ENCODE measurements around the gene TRAPPC2L.
"Not testable (repeated sequence)": the region's sequence is repeated elsewhere in the genome, so short reads cannot be mapped to it uniquely, and the experiment has no call there.

The TRAPPC2L gene

GRCh38 chr16:88878356-88878755, 21.4 kb downstream of the TRAPPC2L start:
- DNase-seq (ENCODE audit: low spot score), result no peak

GRCh38 chr16:88878967-88879787, 22.2 kb downstream of the TRAPPC2L start:
- DNase-seq (ENCODE audit: low spot score), result no peak

GRCh38 chr16:88879788-88880055, 22.8 kb downstream of the TRAPPC2L start:
- DNase-seq (ENCODE audit: low spot score), result no peak

GRCh38 chr16:88880226-88881006, 23.5 kb downstream of the TRAPPC2L start:
- DNase-seq (ENCODE audit: low spot score), result no peak

GRCh38 chr16:88881007-88881615, 24.2 kb downstream of the TRAPPC2L start:
- DNase-seq (ENCODE audit: low spot score), result no peak

- DNase-seq (ENCODE audit: low spot score), result no peak
These were observed 24.9 kb downstream of the TRAPPC2L start for GRCh38 chr16:88881675-88882357.

GRCh38 chr16:88882358-88883030, 25.6 kb downstream of the TRAPPC2L start:
- DNase-seq (ENCODE audit: low spot score), result peak; percentile 2

- no peak for DNase-seq (ENCODE audit: low spot score)
These were observed 26.4 kb downstream of the TRAPPC2L start for GRCh38 chr16:88883117-88883895.

- DNase-seq (ENCODE audit: low spot score), result no peak
These were observed 27.0 kb downstream of the TRAPPC2L start for GRCh38 chr16:88883946-88884345.

GRCh38 chr16:88884569-88885271, 27.8 kb downstream of the TRAPPC2L start:
- DNase-seq (ENCODE audit: low spot score), result no peak

- no peak for DNase-seq (ENCODE audit: low spot score)
These were observed 28.9 kb downstream of the TRAPPC2L start for GRCh38 chr16:88885693-88886280.

GRCh38 chr16:88886420-88886844, 29.5 kb downstream of the TRAPPC2L start:
- DNase-seq (ENCODE audit: low spot score), result no peak

- no peak for DNase-seq (ENCODE audit: low spot score)
These were observed 30.1 kb downstream of the TRAPPC2L start for GRCh38 chr16:88886845-88887521.

- DNase-seq (ENCODE audit: low spot score), result no peak
These were observed 31.1 kb downstream of the TRAPPC2L start for GRCh38 chr16:88888057-88888456.

- DNase-seq (ENCODE audit: low spot score), result no peak
These were observed 31.8 kb downstream of the TRAPPC2L start for GRCh38 chr16:88888461-88889387.

- not testable (repeated sequence) for DNase-seq (ENCODE audit: low spot score)
These were observed 32.9 kb downstream of the TRAPPC2L start for GRCh38 chr16:88889702-88890352.

- no peak for DNase-seq (ENCODE audit: low spot score)
These were observed 34.2 kb downstream of the TRAPPC2L start for GRCh38 chr16:88891083-88891482.

GRCh38 chr16:88892065-88892464, 35.1 kb downstream of the TRAPPC2L start:
- DNase-seq (ENCODE audit: low spot score), result no peak

Measured in CD4-positive, alpha-beta T cell treated with Interleukin-15 for 4 hours (primary cell).